HG03196 (cell line): ENCODE data around the gene MFSD12.
"Not testable (repeated sequence)": the region's sequence is repeated elsewhere in the genome, so short reads cannot be mapped to it uniquely, and the experiment has no call there.

Experiments
- ATAC-seq: cut with Tn5 transposase; IDR thresholded peaks from one replicate; pipeline ENCODE4 v1.9.1; 2021; ENCODE audit not compliant: unreplicated experiment

MFSD12 gene

GRCh38 chr19:3509566-3509989 lies 47.8 kb downstream of the MFSD12 start:
- ATAC-seq: no peak

- ATAC-seq: no peak
These were observed 48.4 kb downstream of the MFSD12 start for GRCh38 chr19:3508771-3509535.

GRCh38 chr19:3508121-3508661 lies 49.2 kb downstream of the MFSD12 start:
- ATAC-seq: not testable (repeated sequence)

- no peak for ATAC-seq
These were observed 49.8 kb downstream of the MFSD12 start for GRCh38 chr19:3507371-3508120.

- no peak for ATAC-seq
These were observed 50.7 kb downstream of the MFSD12 start for GRCh38 chr19:3506384-3507340.

- peak; percentile 82 for ATAC-seq
These were observed 51.6 kb downstream of the MFSD12 start, which contains the start of gene FZR1 for GRCh38 chr19:3505598-3506383. Gene FZR1, plus strand, starts transcription at chr19:3506311. Its CDS starts 16,679 bp downstream, at chr19:3522990.

GRCh38 chr19:3504735-3505134 lies 52.7 kb downstream of the MFSD12 start:
- no peak for ATAC-seq

- ATAC-seq: no peak
These were observed 54.3 kb downstream of the MFSD12 start for GRCh38 chr19:3503036-3503572.

GRCh38 chr19:3501780-3502179 lies 55.6 kb downstream of the MFSD12 start:
- no peak for ATAC-seq

- peak; percentile 82 for ATAC-seq
These were observed 56.8 kb downstream of the MFSD12 start, which contains the start of gene DOHH for GRCh38 chr19:3500429-3501101. Gene DOHH, minus strand, starts transcription at chr19:3500674. Its CDS starts 3,860 bp downstream, at chr19:3496814.

GRCh38 chr19:3499738-3500428 lies 57.5 kb downstream of the MFSD12 start:
- ATAC-seq: peak; percentile 6

- ATAC-seq: no peak
These were observed 59.4 kb downstream of the MFSD12 start for GRCh38 chr19:3497757-3498520.

GRCh38 chr19:3496392-3497273 lies 60.8 kb downstream of the MFSD12 start:
- ATAC-seq: no peak

- no peak for ATAC-seq
These were observed 62.8 kb downstream of the MFSD12 start for GRCh38 chr19:3494559-3494958.
